GM19351 (cell line): ENCODE data around the gene ATP5F1E.

Experiments used
- ATAC-seq: cut with Tn5 transposase; IDR thresholded peaks from one replicate; pipeline ENCODE4 v1.9.1; 2021; ENCODE audit warnings: mild to moderate bottlenecking, moderate library complexity; ENCODE audit not compliant: unreplicated experiment

The ATP5F1E gene

GRCh38 chr20:59032023-59032712, at the start of gene ATP5F1E:
TSS of gene ATP5F1E (minus strand) at chr20:59032335. CDS start at chr20:59032251, 84 bp downstream.
- peak; percentile 93 for ATAC-seq

GRCh38 chr20:59081036-59081435, 48.9 kb upstream of the ATP5F1E start:
- ATAC-seq: no peak

- no peak for ATAC-seq
Measured at GRCh38 chr20:59078231-59078630, 46.1 kb upstream of the ATP5F1E start.

- no peak for ATAC-seq
Measured at GRCh38 chr20:59077705-59078104, 45.6 kb upstream of the ATP5F1E start.

- ATAC-seq: no peak
Measured at GRCh38 chr20:59075934-59076508, 43.9 kb upstream of the ATP5F1E start.

- no peak for ATAC-seq
Measured at GRCh38 chr20:59074456-59074855, 42.3 kb upstream of the ATP5F1E start.

GRCh38 chr20:59073582-59073981, 41.4 kb upstream of the ATP5F1E start:
- no peak for ATAC-seq

- ATAC-seq: no peak
Measured at GRCh38 chr20:59071216-59071615, 39.1 kb upstream of the ATP5F1E start.

- no peak for ATAC-seq
Measured at GRCh38 chr20:59069026-59069425, 36.9 kb upstream of the ATP5F1E start.

GRCh38 chr20:59068534-59068933, 36.4 kb upstream of the ATP5F1E start:
- no peak for ATAC-seq

- no peak for ATAC-seq
Measured at GRCh38 chr20:59064214-59064722, 32.1 kb upstream of the ATP5F1E start.

GRCh38 chr20:59063358-59064213, 31.5 kb upstream of the ATP5F1E start:
- ATAC-seq: no peak

- no peak for ATAC-seq
Measured at GRCh38 chr20:59062081-59062480, 29.9 kb upstream of the ATP5F1E start.

GRCh38 chr20:59055302-59055701, 23.2 kb upstream of the ATP5F1E start:
- no peak for ATAC-seq

- ATAC-seq: no peak
Measured at GRCh38 chr20:59051666-59052185, 19.6 kb upstream of the ATP5F1E start.

GRCh38 chr20:59050437-59050836, 18.3 kb upstream of the ATP5F1E start:
- no peak for ATAC-seq

- no peak for ATAC-seq
Measured at GRCh38 chr20:59048681-59049030, 16.5 kb upstream of the ATP5F1E start.

- no peak for ATAC-seq
Measured at GRCh38 chr20:59047938-59048680, 16.0 kb upstream of the ATP5F1E start.

- no peak for ATAC-seq
Measured at GRCh38 chr20:59046862-59047261, 14.7 kb upstream of the ATP5F1E start.

GRCh38 chr20:59044796-59045195, 12.7 kb upstream of the ATP5F1E start:
- ATAC-seq: no peak

GRCh38 chr20:59044295-59044694, 12.2 kb upstream of the ATP5F1E start:
- no peak for ATAC-seq
